Germinal center (tissue), 1 donor: ENCODE measurements around the gene HOXD8.

Source experiments
- DNase-seq: peaks from one replicate; pipeline ENCODE4 v3.0.0; 2012; ENCODE audit warnings: mixed read lengths, low spot score

The HOXD8 gene

DNA sequence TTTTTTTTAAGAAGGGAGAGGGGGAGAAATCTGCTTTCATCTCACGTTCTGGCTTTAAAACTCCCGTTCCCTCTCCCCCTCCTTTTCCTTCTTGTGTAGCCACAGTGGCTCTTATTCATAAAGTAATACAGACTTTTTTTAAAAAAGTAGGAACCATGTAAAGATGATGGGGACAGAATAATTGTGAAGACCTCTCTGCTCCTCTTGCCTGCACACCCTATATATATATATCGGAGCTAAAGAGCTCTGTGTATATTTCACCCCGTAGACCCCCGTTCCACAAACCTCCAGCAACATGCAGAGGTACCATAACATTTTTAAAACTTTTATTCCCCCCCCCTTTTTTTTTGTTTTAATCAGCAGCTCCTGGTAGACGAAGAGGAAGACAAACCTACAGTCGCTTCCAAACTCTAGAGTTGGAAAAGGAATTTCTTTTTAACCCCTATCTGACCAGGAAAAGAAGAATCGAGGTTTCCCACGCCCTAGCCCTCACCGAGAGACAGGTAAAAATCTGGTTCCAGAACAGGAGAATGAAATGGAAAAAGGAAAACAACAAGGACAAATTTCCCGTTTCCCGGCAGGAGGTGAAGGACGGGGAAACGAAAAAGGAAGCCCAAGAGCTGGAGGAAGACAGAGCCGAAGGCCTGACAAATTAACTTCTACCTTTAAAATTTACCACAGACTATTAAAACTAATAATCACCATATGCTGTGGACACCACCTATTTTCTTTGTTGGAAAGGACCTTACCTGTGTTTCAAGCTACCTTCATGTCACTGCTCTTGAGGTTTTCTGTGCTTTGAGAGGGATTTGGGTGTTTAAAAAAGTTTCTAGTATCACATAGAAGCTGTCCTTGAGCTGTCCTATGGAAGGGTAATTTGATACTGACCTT, 1.7 kb downstream of the HOXD8 start:
- no peak for DNase-seq

GRCh38 chr2:176131848-176132158, 2.3 kb downstream of the HOXD8 start:
- DNase-seq = no peak

- DNase-seq = no peak
These were observed 3.0 kb downstream of the HOXD8 start for GRCh38 chr2:176132205-176133171.

GRCh38 chr2:176133389-176133788, 3.9 kb downstream of the HOXD8 start:
- DNase-seq = no peak

GRCh38 chr2:176134035-176134434, 4.5 kb downstream of the HOXD8 start:
- no peak for DNase-seq

- no peak for DNase-seq
These were observed 5.5 kb downstream of the HOXD8 start for GRCh38 chr2:176135035-176135440.

GRCh38 chr2:176136374-176137251, 7.1 kb downstream of the HOXD8 start:
- DNase-seq = no peak

DNA sequence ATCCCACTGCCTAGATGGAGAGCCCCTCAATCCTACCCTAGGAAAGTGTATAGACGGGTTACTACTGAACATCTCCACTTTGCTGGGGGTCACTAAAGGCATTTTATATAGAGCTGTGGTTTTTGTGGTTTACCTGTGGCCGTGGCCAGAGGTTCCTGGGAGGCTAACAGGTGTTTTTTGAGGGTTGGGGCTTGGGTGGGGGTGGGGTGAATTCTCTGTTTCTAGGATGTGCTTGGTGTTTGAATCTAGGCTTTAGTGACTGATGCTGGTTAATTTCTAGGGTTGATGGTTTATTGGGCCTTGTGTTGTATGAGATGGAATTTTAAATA, 7.7 kb downstream of the HOXD8 start:
- no peak for DNase-seq

DNA sequence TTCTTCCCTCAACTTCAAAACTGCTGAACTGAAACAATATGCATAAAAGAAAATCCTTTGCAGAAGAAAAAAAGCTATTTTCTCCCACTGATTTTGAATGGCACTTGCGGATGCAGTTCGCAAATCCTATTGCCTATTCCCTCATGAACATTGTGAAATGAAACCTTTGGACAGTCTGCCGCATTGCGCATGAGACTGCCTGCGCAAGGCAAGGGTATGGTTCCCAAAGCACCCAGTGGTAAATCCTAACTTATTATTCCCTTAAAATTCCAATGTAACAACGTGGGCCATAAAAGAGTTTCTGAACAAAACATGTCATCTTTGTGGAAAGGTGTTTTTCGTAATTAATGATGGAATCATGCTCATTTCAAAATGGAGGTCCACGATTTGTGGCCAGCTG, 8.4 kb downstream of the HOXD8 start:
- no peak for DNase-seq

GRCh38 chr2:176138526-176138922, 9.0 kb downstream of the HOXD8 start:
- no peak for DNase-seq

DNA sequence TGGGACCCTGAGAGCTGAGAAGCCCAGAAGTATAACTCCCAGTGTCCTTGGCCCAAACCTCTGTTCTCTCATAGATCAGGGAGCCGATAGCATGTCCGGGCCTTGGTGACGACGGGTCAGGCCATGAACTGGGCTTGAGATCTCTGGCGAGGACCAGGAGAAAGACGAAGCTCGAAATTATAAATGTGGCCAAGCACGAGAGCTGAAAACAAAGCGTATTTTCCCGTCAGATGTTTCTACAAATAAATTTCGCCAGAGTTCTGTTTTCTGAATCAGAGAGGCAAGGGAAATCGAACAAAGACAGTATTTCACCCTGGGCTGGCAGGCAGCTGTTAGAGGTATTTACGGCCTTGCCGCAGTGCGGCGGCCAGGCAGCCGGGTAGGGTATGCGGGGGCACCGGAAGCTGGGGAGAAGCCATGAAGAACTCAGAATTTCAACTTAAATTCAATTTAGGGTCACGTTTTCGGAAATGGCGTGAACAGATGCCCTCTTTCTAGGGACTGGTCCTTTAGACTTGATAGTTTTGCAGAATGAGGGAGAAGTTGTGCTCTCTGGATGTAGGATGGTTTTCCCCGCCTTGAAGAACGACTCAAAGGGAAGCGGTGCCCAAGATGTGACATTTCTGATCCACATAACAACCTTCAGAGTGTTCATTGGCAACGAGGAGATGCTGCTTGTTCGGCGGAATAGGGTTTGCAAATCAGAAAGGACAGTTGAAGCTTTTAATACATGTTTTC, 9.6 kb downstream of the HOXD8 start:
- DNase-seq = no peak

DNA sequence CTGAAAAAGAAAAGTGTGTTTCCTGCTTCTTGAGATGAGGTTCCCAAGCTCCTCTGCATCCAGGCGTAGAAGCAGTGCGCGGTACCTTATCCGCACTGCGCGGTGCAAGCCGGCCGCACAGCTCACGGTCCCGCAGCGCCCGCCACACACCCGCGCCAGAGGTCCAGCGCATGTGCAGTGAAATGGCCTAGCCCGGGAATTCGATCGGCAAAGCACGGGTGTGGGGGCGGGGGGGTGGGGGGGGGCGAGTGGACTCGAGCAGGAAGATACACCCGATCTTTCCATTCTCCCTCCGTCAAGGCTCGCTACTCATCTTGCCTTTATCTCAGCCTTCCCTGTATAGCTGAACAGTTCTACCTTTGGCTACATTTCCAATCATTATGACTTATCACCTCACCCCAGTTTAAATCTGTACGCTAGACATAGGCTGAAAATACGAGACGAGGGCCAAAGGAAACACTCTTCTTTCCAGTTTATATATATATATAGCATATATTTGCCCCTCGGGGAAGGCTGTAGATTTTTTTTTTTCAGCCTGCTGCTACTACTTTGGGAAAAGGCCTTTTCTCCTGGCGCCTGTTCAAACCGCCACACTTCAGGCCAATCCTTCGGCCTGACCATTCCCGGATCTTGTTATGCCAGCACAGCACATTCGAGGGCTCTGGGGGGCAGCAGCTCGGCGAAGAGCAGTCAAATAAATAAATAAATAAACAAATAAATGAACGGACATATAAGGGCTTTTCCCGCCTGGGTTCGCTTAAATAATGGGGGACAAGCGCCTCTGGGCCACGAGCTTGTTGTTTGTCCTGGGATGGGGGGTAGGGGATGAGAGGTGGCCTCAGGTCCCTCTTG, 10.4 kb downstream of the HOXD8 start:
- no peak for DNase-seq

DNA sequence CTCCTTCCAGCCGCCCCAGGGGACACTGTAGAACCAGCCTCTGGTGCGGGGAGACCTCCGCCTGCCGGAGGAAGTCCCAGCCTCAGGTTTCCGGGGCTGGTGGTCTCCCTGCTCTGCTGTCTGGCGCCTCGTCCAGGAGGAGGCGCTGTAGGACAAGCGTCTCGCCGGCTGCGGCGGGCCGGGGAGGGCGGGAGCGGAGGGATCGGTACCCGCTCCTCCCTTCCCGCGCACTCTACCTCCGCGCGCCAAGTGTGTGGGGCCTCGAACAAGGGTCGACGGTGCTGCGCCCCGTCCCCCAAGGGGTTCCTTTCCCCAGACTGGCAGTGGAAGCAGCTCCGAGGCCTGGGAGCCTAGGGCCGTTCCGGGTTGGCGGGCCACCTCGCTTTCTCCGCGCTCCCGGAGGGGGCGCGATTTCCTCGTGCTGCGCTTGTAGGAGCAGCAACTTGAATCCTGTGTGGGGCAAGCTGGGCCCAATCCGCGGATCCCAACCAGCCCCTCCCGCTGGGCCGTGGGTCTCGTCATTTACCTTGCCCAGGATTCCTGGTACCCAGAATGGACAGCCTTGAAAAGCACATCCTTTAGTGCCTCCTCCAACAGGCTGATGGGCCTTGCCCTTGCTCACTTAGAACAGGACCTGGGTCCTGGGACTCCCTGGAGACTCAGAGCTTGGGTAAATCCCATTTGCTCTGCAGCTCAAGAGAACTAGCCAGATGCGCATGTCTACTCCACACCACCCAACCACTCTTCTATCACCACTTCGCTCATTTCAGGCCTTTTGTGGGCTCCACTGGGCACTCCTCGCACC, 11.2 kb downstream of the HOXD8 start:
- peak; percentile 87 for DNase-seq

DNA sequence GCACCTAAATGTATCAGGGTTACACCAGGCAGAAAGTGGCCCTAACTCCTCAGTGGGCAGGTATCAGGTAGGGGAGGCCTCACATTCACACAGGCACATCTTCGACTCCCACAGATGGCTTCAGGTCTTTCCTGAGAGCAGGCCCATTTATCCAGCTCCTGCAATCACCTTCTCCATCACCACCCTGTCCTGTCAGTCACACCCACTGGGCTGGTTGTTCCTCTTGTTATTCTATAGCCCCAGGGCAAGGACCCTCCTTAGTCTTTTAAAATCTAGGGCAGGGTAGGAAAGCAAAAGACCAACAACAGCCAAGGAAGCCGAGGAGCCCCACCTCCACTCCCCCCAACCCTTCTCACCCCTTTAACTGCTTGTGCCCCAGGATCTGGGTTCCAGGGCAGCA, 12.8 kb downstream of the HOXD8 start:
- DNase-seq = no peak

DNA sequence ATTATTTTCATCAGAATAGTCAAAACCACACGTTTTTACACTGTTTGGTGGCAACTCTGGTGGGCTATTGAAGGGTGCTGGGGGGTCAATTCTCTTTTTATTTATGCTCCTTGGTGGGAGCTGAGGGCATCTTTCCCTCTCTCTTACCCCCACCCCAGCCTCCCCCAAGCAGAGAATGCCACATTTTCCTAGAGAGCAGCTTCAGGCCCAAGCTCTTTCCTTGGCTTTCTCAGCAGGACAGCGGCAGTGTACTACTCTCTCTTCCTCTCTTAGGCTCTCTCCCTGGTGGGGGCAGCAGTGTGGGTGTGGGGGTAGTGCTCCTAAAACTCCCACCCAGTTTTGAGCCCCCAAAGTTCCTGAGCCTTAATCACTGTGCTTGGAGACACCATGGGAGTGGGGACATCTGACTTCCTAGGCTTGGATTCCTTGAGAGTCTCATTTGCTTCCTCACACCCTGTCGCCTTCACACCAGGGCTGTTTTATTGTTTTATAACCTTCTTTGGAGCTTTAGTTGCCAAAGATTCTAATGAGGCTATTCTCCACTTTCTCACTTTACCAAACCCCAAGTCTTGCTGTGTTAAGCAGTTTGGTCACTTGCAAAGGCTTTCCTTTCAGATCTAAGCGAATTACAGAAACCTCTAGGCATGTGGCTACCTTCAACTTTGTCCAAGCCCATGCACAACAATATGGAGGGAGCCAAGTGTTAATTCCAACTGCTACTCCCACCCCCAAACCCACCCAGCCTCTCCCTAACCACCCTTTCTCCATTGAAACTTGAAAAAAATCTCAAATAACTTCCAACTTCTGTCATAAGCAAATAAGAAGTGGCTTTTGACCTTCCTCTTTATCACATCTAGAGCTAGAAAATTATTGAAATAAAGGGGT, 15.8 kb downstream of the HOXD8 start:
- DNase-seq = no peak

GRCh38 chr2:176146101-176146500, 16.6 kb downstream of the HOXD8 start:
- DNase-seq = no peak

GRCh38 chr2:176146645-176147044, 17.1 kb downstream of the HOXD8 start:
- no peak for DNase-seq

DNA sequence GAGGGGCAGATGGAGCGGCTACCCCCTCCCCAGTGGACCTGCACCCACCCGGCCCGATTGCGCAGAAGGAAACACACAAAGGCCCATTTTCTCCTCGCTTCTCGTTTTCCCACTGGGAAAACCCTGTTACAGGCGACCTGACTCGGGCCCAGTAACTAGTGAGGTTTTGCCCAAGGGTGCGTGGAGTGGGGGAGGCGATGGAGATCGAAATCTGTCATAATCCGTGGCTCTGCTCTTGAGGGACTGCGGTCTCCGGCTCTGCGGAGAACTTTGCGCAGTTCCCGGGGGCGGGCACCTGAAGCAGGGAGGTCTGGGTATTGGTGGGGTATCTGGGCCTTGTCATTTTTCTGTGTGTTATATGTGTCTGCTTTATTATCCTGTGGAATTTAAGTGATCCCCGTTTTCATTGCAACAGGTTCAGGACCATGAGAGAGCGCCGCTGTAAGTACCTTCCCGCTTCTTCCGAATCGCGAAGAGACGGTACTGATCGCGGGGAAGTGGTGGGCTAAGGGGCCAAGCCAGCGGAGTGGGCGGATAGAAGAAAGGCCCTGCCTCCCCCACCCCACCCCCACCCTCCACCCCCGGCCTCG, 17.8 kb downstream of the HOXD8 start:
- no peak for DNase-seq
